GM18868 (cell line): Measurements from ENCODE around the gene NR4A2.
A peak's percentile ranks its signal among the peaks of the same experiment; 100 is the strongest.
"Not testable (repeated sequence)": the region's sequence is repeated elsewhere in the genome, so short reads cannot be mapped to it uniquely, and the experiment has no call there.

Experiments
- ATAC-seq: cut with Tn5 transposase; IDR thresholded peaks from one replicate; pipeline ENCODE4 v1.9.1; 2021; ENCODE audit warnings: mild to moderate bottlenecking, moderate library complexity; ENCODE audit not compliant: unreplicated experiment

Gene NR4A2

GRCh38 chr2:156322686-156323231 lies 9.8 kb downstream of the NR4A2 start:
- ATAC-seq = peak; percentile 26

- peak; percentile 46 for ATAC-seq
Measured at GRCh38 chr2:156322051-156322685, 10.4 kb downstream of the NR4A2 start.

- ATAC-seq = peak; percentile 53
Measured at GRCh38 chr2:156321243-156321904, 11.1 kb downstream of the NR4A2 start.

GRCh38 chr2:156320486-156321098 lies 11.9 kb downstream of the NR4A2 start:
- ATAC-seq = no peak

GRCh38 chr2:156319811-156320485 lies 12.6 kb downstream of the NR4A2 start:
- ATAC-seq = no peak

- no peak for ATAC-seq
Measured at GRCh38 chr2:156317631-156318030, 14.9 kb downstream of the NR4A2 start.

- ATAC-seq = no peak
Measured at GRCh38 chr2:156311976-156312375, 20.5 kb downstream of the NR4A2 start.

GRCh38 chr2:156310773-156311172 lies 21.7 kb downstream of the NR4A2 start:
- ATAC-seq = no peak

GRCh38 chr2:156309917-156310316 lies 22.6 kb downstream of the NR4A2 start:
- no peak for ATAC-seq

GRCh38 chr2:156309167-156309566 lies 23.4 kb downstream of the NR4A2 start:
- ATAC-seq = peak; percentile 71

GRCh38 chr2:156306821-156307220 lies 25.7 kb downstream of the NR4A2 start:
- ATAC-seq = no peak

GRCh38 chr2:156305121-156305520 lies 27.4 kb downstream of the NR4A2 start:
- no peak for ATAC-seq

- no peak for ATAC-seq
Measured at GRCh38 chr2:156300337-156300736, 32.2 kb downstream of the NR4A2 start.

GRCh38 chr2:156294945-156295580 lies 37.5 kb downstream of the NR4A2 start:
- no peak for ATAC-seq

- ATAC-seq = not testable (repeated sequence)
Measured at GRCh38 chr2:156293382-156293781, 39.1 kb downstream of the NR4A2 start.

- no peak for ATAC-seq
Measured at GRCh38 chr2:156279446-156280150, 52.9 kb downstream of the NR4A2 start.
